Tibial artery (tissue), 4 donors: ENCODE results near the gene GAPDH.
"Not testable (repeated sequence)": the region's sequence is repeated elsewhere in the genome, so short reads cannot be mapped to it uniquely, and the experiment has no call there.

Experiments used
- DNase-seq, 2 donors: peaks; one replicate each; pipeline ENCODE4 v3.0.0-alpha.2; 2019
- H3K27ac ChIP-seq, 2 donors: fragments of 200-600 bp; sonication (generic) in 1 of 2; 1 replicate in 1 of 2; 2 replicates in 1 of 2; pipeline ENCODE4 v1.5.1; 2018 to 2019; ENCODE audit warnings: mild to moderate bottlenecking in 1 of 2
- H3K27me3 ChIP-seq, 2 donors: fragments of 200-600 bp; sonication (generic) in 1 of 2; one replicate each; pipeline versions ENCODE4 v1.5.1 to v1.6.0; 2016 to 2019
- H3K36me3 ChIP-seq, 3 donors: fragments of 200-600 bp; sonication (generic) in 2 of 3; one replicate each; pipeline ENCODE4 v1.5.1; 2016 to 2019; ENCODE audit warnings: mild to moderate bottlenecking in 2 of 3
- H3K4me1 ChIP-seq, 4 donors: fragments of 200-600 bp; sonication (generic) in 2 of 4; 1 replicate in 3 of 4; 2 replicates in 1 of 4; pipeline ENCODE4 v1.5.1; 2016 to 2019
- H3K4me3 ChIP-seq, 2 donors: fragments of 200-600 bp; sonication (generic) in 1 of 2; 1 replicate in 1 of 2; 2 replicates in 1 of 2; pipeline ENCODE4 v1.5.1; 2018 to 2019; ENCODE audit warnings: mild to moderate bottlenecking in 2 of 2
- H3K9me3 ChIP-seq, 3 donors: fragments of 200-600 bp; sonication (generic) in 1 of 3; one replicate each; pipeline ENCODE4 v1.5.1; 2016 to 2019
- CTCF ChIP-seq, 2 experiments: fragments of 200-600 bp in 1 of 2; fragments of 450-650 bp in 1 of 2; IDR thresholded peaks; one replicate each; pipeline ENCODE4 v1.5.1; 2017 to 2019; ENCODE audit warnings: antibody characterized with exemption in 2 of 2, mild to moderate bottlenecking in 1 of 2, moderate library complexity in 1 of 2
- intact Hi-C: fragments of 100-400 bp; cut with DNase I; formaldehyde crosslinking; loops from one replicate; pipeline ENCODE4 v1.15.0; 2023; ENCODE audit warnings: low total_unique reads

Gene GAPDH

GRCh38 chr12:6584293-6584692 is 50.0 kb downstream of the GAPDH start:
- no peak for DNase-seq
- Histone ChIP-seq H3K4me3 (no peak overlapping the region), H3K4me1 (no peaks in the 10 kb centered on the region), H3K9me3 (no peaks in the 10 kb centered on the region), H3K27me3 (no peaks in the 10 kb centered on the region), H3K36me3 (peaks cover 94 to 100% (median 95%) of the 10 kb centered on the region in 3 donors), H3K27ac (no peak overlapping the region)
- no peak for TF ChIP-seq CTCF (IDR thresholded peaks at IDR 0.05)
- intact Hi-C loops = no loop called here

GRCh38 chr12:6586569-6586968 is 52.3 kb downstream of the GAPDH start:
- H3K9me3 ChIP-seq, H3K27me3 ChIP-seq, H3K4me3 ChIP-seq, DNase-seq, H3K27ac ChIP-seq, H3K4me1 ChIP-seq, intact Hi-C loops: not testable (repeated sequence)
- peaks cover 94 to 100% (median 100%) of the 10 kb centered on the region in 3 donors for H3K36me3 ChIP-seq
